LoVo (cell line): ENCODE measurements around the gene TNFSF18.

Experiments used
- DNase-seq: peaks from one replicate; pipeline ENCODE4 v3.0.0-alpha.2; 2016; ENCODE audit warnings: low spot score

TNFSF18 gene

DNA sequence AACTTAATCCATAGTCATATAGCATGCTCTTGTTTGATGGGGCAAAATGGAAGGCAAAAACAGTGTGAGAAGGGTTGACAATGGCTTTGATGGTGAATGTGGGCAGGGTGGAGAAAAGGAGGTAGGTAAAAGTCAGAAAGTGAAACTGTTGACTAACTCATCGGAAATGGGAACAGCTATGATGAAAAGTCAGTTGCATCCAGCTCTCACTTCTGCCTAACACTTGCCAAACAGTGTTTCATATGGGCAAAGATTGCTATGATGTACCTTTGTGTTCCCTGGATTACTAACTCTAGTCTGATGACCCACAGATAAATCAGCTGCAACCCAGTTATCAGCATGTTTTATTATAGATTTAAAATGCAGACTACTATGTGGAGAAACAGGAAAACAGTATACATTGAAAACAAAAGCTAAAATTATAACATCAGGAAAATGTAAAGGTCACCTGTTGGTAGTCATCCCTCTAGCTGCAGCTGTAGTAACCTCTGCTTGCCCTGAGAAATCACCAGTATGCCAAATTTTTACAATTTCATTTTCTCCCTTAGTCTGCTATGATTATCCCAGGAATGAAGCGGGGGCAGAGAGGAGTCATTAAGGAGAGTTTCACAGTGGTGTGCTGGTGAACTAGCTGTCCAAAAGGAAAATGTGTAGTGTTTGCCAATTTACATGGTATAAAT, 11.7 kb downstream of the TNFSF18 start:
- no peak for DNase-seq

DNA sequence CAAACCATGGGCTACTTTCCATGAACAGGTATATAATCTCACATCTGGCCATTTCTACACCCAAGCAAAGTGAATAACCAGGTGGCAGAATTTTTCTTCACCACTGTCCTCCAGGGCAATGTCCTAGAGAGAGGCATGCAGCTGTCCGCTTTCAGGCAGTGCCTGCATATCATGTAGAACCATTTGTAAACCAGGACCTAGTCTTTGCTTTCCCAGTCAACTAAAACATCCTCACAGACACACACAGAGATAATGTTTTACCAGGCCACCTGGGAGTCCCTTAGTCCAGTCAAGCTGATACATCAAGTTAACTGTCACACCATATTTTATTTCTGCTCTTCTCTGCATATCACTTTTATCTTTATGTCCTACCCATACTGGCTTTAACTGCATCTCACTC, 26.2 kb downstream of the TNFSF18 start:
- no peak for DNase-seq

DNA sequence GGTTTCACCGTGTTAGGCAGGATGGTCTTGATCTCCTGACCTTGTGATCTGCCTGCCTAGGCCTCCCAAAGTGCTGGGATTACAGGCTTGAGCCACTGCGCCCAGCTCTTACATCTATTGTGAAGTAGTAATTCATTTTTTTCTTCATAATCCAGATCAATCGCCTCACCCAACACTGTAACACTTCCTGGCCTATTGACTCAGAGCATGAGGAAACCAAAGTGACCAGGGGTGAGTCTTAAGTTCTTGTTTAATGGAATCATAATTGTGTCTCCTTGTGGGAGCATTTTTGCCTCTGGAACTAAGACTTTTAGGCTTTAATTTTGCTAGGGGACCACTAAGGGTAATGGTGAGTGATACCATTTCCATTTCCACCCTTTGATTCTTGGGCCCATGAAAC, 27.4 kb downstream of the TNFSF18 start:
- DNase-seq = no peak

DNA sequence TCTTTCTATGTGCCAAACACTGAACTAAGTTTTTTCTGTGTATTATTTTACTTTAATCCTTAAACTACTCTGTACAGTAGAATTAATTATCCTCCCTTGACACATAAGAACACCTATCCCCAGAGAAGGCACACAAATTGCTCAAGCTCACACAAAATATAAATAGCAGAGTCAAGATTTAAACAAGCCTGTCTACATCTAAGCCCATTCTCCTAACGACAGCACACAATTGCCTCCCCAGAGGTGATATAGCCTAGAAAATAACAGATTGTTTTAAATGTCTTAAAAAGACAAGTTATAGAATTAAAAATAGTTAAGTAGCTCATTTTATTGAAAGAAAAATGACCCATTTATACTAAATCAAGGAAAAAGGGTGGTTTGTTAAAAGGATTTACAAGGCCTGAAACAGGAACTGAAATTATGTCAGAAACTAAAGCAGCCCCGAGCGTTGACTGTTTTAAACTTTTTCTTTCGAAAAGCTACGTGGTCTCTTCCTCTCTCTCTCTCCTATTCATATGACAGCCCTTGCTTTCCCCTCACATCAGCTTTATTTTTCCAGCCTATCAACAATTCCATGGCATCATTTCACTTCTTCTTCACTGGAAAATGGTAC, 30.5 kb downstream of the TNFSF18 start:
- no peak for DNase-seq

DNA sequence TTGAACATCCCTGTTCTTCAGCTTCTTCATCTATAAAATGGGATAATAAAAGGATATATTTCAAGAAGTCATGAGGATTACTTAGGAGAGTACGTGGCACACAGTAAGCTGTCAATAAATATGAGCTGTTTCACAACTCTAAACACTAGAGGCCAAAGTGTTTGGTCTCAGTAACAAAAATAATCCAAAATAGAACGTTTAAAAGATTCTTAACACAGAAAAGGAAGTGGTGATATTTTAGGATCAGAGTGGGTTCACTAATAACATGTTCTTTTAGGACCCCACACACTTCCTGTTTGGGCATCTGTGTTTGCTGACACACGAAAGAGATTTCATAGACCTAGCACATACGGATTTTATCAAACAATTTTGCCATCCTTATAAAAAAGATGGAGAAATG, 32.9 kb downstream of the TNFSF18 start:
- no peak for DNase-seq

DNA sequence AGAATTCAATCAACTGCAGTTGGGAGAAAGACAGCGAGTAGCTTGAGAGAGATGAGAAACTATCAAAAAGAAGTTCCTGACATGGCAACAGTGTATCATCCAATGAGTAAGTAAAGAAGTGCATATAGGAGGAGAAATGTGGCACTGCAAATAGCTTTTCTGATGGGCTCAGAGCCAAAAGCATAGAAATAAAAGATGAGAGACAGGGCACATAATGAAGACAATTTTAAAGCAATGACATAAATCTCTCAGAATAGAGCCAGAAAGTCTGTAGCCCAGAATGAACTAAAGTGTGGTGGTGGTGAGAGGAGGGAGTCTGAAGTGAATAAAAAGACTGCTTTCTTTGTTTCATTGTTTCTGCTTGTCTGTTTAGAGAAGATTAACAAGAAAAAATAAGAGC, 34.3 kb downstream of the TNFSF18 start:
- no peak for DNase-seq

DNA sequence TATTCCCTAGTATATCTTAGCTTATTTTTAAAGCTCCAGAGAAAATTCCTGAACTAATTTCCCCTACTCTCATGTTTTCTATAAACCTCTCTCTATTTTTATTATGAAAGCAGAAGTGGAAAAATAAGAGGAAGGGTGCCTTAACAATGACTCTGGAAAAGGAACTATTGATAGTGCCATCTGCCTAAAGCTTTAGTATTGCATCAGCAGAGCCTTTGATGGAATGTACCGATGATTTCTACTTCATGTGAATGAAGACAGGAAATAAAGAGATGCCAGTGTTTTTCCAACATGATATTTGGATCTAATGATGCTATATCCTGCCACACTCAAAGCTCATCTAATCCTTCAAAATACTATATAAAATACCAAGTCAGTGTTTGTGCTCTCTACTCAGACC, 35.1 kb downstream of the TNFSF18 start:
- no peak for DNase-seq

DNA sequence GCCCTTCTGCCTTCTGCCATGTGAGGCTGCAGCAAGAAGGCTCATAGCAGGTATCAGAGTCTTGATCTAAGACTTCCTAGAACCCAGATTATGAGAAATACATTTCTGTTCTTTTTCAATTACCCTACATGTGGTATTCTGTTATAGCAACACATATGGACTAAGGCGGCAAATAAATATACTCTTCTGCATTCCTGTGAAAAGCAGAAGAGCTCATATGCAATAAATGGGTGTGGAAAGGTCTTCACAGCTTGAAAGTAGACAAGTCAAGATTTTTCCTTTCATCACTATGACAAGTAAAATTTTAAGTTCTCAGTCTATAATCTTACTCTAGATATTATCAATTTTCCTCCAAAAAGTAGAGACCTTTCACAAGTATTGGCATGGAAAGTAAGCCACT, 36.6 kb downstream of the TNFSF18 start:
- DNase-seq = no peak

DNA sequence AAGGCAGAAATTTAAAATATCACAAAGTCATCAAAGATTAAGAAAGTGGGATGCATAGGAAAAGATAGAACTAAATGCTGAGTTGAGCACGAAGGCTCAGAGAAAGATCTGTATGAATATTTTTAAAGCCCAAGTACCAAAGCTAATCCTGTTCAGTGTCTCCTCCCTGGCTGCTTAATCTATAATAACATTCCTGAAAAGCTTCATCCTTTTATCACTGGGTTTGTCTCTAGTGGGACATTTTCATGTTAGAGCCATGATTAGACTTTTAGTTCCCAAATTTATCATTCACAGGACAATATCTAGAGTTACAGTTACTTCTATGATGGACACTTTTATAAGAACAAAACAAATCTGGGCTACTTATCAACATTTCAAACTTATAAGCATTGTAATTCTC, 38.6 kb downstream of the TNFSF18 start:
- DNase-seq = no peak

DNA sequence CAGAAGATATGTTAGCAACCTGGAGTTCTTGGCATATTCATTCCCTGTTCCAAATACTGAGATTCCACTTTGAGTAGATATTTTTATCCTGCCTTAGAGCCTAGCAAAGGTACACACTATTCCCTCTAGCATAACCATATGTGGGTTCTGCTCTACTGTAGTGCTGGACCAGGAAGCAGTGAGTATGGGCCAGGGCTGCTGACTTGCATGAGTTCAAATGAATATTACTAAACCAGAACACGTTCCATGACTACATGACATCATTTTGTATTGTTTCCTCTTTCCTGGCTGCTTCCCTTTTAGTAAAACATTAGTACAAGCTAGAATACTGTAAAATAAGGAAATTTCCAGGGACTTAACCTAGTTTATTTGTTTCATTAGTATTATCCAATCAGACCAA, 41.1 kb downstream of the TNFSF18 start:
- DNase-seq = no peak

DNA sequence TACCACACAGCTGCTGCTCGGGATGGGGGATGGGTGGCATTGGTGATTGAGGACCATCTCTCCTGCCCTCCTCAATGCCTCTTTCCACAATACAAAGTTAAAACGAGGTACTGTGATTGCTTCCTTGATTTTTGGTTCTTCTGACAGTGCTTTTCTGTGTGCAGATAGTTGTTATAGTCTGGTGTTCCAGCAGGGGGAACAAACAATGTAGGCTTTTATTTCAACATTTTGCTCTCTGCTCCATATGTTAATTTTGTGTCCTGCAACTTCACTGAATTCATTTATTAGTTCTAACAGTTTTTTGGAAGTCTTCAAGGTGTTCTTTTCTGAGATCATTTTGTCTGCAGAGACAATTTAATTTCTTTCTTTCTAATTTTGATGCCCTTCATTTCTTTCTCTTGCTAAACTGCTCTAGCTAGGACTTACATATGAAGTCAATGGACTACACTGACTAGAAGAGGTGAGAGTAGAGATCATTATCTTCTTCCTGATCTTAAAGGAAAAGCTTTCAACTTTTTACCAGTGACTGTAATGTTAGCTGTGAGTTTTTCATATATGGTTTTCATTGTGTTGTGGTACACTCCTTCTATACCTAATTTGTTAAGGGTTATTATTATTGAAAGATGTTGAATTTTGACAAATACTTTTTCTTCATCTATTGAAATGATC, 45.4 kb downstream of the TNFSF18 start:
- no peak for DNase-seq

DNA sequence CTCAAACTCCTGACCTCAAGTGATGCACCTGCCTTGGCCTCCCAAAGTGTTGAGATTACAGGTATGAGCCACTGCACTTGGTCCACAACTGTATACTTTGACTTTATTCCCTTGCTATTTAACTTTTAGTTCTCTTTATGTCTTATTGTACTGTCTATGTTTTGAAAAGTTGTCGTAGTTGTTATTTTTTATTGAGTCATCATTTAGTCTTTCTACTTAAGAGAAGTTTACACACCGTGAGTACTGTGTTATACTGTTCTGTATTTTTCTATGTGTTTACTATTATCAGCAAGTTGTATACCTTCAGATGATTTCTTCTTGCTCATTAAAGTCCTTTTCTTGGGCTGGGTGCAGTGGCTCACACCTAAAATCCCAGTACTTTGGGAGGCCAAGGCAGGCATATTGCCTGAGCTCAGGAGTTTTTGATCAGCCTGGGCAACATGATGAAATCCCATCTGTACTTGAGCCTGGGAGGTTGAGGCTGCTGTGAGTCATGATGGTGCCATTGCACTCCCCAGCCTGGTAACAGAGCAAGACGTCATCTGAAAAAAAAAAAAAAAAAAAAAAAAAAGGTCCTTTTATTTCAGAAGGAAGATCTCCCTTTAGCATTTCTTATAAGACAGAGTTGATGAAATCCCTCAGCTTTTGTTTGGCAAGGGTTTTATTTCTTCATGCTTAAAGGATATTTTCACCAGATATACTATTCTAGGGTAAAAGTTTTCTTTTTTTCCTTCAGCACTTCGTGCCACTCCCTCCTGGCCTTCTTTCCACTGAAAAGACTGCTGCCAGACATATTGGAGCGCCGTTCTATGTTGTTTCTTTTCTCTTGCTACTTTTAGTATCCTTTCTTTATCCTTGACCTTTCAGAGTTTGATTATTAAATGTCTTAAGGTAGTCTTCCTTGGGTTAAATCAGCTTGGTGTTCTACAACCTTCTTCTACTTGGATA, 47.6 kb downstream of the TNFSF18 start:
- no peak for DNase-seq

DNA sequence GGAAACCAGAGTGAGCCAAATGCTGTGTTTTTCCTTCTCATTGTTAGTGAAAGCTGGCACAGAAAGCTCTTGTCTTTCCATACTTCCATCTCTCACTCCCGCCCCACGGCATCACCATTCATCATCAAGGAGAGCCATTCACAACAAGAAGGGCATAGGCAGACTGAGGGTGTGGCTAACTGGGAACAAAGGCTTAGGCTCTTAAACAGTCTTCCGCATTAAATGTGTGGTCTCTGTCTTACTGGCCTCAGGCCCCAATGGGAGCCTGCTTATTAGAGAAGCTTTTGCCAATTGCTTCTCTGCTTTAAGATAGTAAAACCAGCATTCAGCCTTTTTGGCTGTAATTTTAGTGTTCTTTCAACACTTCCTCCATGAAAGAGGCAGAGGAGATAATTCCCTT, 51.4 kb downstream of the TNFSF18 start:
- no peak for DNase-seq

DNA sequence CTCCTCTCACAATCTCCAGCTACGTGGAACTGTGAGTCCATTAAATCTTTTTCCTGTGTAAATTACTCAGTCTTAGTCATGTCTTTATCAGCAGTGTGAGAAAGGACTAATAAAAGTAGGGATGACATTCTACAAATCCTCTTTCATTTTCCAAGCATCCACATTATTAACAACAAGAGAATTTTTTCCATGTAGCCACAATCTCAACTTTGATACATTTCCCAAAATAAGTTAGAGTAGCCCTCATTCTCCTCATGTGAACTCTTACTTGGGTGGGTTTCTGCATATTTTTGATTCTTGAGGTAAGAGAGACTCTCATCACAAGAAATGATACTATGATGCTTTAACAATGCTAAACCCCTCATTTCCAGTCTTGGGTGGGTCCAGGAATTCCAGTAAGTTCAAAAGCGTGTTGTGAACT, 52.8 kb downstream of the TNFSF18 start:
- DNase-seq = no peak

DNA sequence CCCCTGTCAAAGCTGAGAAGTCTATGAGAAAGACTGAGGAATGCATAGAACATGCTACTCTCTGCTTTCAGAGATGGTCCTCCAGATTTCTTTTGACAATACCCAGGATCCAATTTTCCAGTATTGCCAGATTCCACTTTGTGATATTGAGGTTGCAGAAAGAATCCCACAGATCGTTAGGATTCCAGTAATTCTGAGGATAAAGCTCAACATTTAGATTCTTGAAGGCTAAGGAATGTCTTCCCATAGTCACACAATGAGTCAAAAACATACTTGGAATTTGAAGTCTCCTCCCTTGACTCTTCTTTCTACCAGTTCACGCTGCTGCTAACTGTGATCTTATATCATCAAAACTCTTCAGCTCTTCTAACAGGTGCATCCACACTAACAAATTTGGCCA, 57.1 kb downstream of the TNFSF18 start:
- no peak for DNase-seq

DNA sequence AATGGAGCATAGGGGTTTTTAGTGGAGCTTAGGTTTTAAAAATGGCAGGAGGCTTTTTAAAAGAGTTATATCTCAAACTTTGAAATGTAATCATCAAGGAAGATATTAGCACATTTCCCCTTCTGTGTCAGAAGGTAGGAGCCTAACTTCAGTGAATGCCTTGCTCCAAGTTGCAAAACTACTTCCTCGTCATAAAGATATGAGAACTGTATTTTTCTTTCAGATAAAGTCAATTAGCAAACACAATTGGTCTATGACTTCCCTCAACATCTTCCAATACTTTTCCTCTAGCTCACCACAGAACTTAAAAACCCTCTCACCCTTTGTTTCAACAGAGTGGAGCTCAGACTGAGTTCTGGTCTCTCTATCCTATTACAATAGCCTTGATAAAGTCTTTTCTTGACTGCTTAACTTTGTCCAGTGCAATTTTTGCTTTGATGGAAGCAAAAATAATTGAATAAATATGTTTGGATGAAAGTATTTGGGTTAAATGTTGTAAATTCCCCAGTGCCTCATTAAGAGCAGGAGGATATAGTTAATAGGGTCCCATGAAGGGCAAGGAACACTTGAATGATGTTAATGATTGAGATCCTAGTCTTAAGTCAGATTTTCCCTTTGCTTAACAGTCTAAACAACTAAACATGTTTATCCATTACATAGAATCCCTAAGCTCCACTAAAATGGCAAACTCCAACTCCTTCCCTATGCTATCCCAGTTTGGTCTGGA, 58.9 kb downstream of the TNFSF18 start:
- no peak for DNase-seq

DNA sequence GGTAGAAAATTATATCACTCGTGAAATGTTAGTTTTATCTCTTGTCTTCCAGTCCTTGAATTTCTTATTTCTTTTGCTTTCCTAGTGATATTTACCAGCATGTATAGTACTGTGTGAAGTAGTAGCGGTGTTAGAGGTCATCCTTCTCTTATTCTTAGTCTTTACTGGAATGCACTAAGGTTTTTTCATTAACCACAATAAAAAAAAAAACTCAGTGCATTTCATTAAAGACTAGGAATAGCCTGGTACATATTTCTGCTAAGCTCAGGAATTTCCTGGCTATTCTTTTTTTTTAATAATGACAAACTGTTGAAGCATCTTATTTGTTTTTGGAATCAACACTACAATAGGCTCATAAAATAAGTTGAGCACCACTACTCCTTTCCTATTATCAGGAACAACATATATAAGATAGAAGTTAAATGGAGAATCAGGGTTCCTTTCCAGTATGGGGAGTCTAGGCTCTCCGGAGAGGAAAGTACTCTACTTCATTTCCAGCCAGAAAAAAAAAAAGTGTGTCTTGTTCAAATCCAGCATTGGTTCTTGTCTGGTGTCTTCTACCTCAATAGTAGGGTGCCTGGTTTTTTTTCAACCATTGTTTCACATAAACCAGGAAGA, 60.0 kb downstream of the TNFSF18 start:
- no peak for DNase-seq
